Measurements from ENCODE around the gene APOA4. TPM values are rescaled to one million over a fixed set of nuclear protein-coding genes. Genes with fewer than 3 reads are reported as not detected.
A peak's percentile ranks its signal among the peaks of the same experiment; 100 is the strongest.

The APOA4 gene
- total and polyA plus RNA-seq, 2 of the 13 experiments (the other 11 are each of a cell fraction or from before 2014, with no cell fraction given) = 3.8 to 7.2 TPM

GRCh38 chr11:116833491-116833815 lies 10.3 kb upstream of the APOA4 start (continued):
- no peak for TF ChIP-seq FIP1L1 (IDR thresholded peaks at IDR 0.05; ENCODE audit: borderline replicate concordance, insufficient read depth, low read depth, low read length)
- TF ChIP-seq SIN3B (IDR thresholded peaks at IDR 0.05; ENCODE audit: low read length) = no peak
- TF ChIP-seq ZFP36L1 (CRISPR knock-in tag; IDR thresholded peaks at IDR 0.05) = no peak
- TF ChIP-seq ZNF652 (CRISPR knock-in tag; IDR thresholded peaks at IDR 0.05; ENCODE audit: borderline replicate concordance, low read depth) = no peak
- TF ChIP-seq ZNF609 (CRISPR knock-in tag; IDR thresholded peaks at IDR 0.05; ENCODE audit: borderline replicate concordance) = no peak
- no peak for TF ChIP-seq NFYB (CRISPR knock-in tag; IDR thresholded peaks at IDR 0.05)
- 0 out of 2 replicates have a peak, but pooled peaks have one; percentile 9 for TF ChIP-seq CSRNP2 (CRISPR knock-in tag; conservative IDR thresholded peaks at IDR 0.05; ENCODE audit: low read depth)
- TF ChIP-seq ZNF687 (CRISPR knock-in tag; IDR thresholded peaks at IDR 0.05) = no peak
- no peak; the same call in 1 of the 2 replicates for TF ChIP-seq GATAD2A (CRISPR knock-in tag; IDR thresholded peaks at IDR 0.05)
- no peak for TF ChIP-seq ZNF580 (CRISPR knock-in tag; IDR thresholded peaks at IDR 0.05; ENCODE audit: borderline replicate concordance, low read depth)
- TF ChIP-seq PHF21A (CRISPR knock-in tag; IDR thresholded peaks at IDR 0.05) = no peak
- TF ChIP-seq PHF20 (CRISPR knock-in tag; IDR thresholded peaks at IDR 0.05) = no peak
- no peak for TF ChIP-seq MXD4 (CRISPR knock-in tag; IDR thresholded peaks at IDR 0.05)
- TF ChIP-seq HNRNPLL (IDR thresholded peaks at IDR 0.05; ENCODE audit: low read depth, low read length, poor library complexity, severe bottlenecking) = no peak
- TF ChIP-seq NR3C1 (CRISPR knock-in tag; IDR thresholded peaks at IDR 0.05) = no peak
- 0 out of 2 replicates have a peak, but pooled peaks have one; percentile 12 for TF ChIP-seq ZNF780A (CRISPR knock-in tag; IDR thresholded peaks at IDR 0.05)
- TF ChIP-seq TRIM22 (IDR thresholded peaks at IDR 0.05) = no peak
- 0 out of 2 replicates have a peak, but pooled peaks have one; percentile 11 for TF ChIP-seq GATAD1 (CRISPR knock-in tag; IDR thresholded peaks at IDR 0.05)
- no peak for TF ChIP-seq TARDBP (CRISPR knock-in tag; IDR thresholded peaks at IDR 0.05)

All from HepG2 (cell line).